Urinary bladder (tissue), 4 donors: ENCODE measurements around the gene CEP85. TPM values are rescaled to one million over a fixed set of nuclear protein-coding genes. Genes with fewer than 3 reads are reported as not detected.
"Not testable (repeated sequence)": the region's sequence is repeated elsewhere in the genome, so short reads cannot be mapped to it uniquely, and the experiment has no call there.

Source experiments
- DNase-seq: peaks from one replicate; pipeline ENCODE4 v3.0.0-alpha.2; 2015; ENCODE audit errors: extremely low spot score
- H3K27ac ChIP-seq: one replicate; pipeline ENCODE4 v1.5.1; 2013; ENCODE audit warnings: low read depth, mild to moderate bottlenecking, moderate library complexity
- H3K36me3 ChIP-seq: one replicate; pipeline ENCODE4 v1.6.1; 2013; ENCODE audit warnings: mild to moderate bottlenecking, moderate library complexity; ENCODE audit not compliant: insufficient read depth
- H3K4me1 ChIP-seq: one replicate; pipeline ENCODE4 v1.6.1; 2013; ENCODE audit warnings: mild to moderate bottlenecking, moderate library complexity; ENCODE audit not compliant: insufficient read depth
- H3K4me3 ChIP-seq: one replicate; pipeline ENCODE4 v1.5.1; 2013; ENCODE audit warnings: low read depth, low read length
- WGBS: extraction: QIAGEN DNeasy Blood & Tissue Kit; methylation state at CpG from one replicate; pipeline ENCODE4 v1.1.7; 2013; 5-methylcytosine and 5-hydroxymethylcytosine counted together
- polyA plus RNA-seq: library from polyadenylated mRNA; stranded (reverse); fragments of 200-250 nt; gene quantifications from one replicate; pipeline ENCODE4 v1.2.3, GENCODE V29; 2013
- total RNA-seq: library from RNA; depleted of rRNA; stranded (reverse); fragments of >200 nt; gene quantifications from one replicate; pipeline ENCODE4 v1.2.3, GENCODE V29; 2014
- donor health status: healthy with polysubstance abuse.
- donor health status: healthy.

Gene CEP85
- total and polyA plus RNA-seq, 2 donors, result 4.3 to 13.5 TPM

DNA sequence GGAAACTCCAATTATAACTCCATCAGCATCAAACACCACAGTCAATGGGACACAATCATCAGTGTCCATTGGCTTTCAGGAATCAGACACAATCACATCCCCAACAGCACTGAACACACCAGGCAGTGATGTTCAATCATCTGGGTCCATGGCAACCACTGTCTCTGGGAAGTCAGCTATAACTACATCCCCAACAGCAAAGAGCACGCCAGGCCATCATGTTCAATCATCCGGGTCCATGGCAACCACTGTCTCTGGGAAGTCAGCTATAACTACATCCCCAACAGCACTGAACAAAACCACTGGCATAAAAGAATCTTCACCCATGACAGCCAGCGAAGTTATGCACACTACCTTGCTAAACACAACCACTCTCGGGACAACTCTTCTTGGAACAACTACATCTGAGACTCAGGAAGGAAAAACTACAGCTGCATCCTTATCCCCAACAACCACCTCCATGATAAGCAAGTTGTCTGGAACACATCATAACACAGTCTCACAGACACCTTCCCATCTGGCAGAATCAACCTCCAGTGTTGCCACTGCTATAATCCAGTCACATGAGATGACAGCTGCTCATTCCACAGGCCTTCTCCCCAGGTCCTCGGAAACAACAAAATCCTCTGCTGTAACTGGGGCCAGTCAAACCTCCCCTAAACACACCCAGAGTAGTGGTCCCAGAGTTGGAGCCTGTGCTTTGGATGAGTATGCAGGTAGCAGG is 23.7 kb upstream of the CEP85 start:
- Histone ChIP-seq H3K4me3 (no peak overlapping the region), H3K36me3 (no peaks in the 10 kb centered on the region), H3K27ac (no peak overlapping the region), H3K4me1 (no peaks in the 10 kb centered on the region)
- DNase-seq, result no peak
- WGBS, result 61% methylated on average over 5 of the region's 5 CpGs

DNA sequence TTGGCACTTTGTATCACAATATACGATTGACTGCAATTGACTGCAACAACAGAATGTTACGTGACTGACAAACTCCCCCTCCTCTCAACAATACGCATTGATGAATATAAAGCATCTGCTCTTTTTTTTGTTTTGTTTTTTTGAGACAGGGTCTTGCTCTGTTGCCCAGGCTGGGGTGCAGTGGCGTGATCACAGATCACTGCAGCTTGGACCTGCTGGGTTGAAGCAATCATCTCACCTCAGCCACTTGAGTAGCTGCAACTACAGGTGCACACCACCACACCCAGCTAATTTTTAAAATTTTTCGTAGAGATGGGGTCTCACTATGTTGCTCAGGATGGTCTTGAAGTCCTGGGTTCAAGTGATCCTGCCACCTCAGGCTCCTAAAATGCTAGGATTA is 21.3 kb upstream of the CEP85 start:
- Histone ChIP-seq H3K36me3 (no peaks in the 10 kb centered on the region), H3K27ac (no peak overlapping the region), H3K4me1 (no peaks in the 10 kb centered on the region), H3K4me3 (no peak overlapping the region)
- 88% methylated on average over 5 of the region's 5 CpGs for WGBS
- no peak for DNase-seq

DNA sequence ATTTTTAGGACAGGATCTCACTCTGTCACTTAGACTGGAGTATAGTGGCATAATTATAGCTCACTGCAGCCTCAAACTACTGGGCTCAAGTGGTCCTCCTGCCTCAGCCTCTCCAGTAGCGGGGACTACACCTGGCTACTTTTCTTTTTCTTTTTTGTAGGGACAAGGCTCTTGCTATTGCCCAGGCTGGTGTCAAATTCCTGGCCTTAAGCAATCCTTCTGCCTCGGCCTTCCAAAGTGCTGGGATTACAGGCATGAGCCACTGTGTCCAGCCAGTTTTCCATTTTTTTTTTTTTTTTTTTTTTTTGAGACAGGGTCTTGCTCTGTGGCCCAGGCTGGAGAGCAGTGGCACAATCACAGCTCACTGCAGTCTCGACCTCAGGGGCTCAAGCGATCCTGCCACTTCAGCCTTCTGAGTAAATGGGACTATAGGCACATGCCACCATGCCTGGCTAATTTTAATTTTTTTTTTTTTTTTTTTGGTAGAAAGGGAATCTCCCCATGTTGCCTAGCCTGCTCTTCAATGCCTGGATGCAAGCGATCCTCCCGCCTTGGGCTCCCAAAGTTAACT is 20.6 kb upstream of the CEP85 start:
- Histone ChIP-seq H3K27ac (no peak overlapping the region), H3K4me3 (no peak overlapping the region), H3K4me1 (no peaks in the 10 kb centered on the region), H3K36me3 (no peaks in the 10 kb centered on the region)
- WGBS, result 79% methylated on average over 6 of the region's 6 CpGs
- no peak for DNase-seq

DNA sequence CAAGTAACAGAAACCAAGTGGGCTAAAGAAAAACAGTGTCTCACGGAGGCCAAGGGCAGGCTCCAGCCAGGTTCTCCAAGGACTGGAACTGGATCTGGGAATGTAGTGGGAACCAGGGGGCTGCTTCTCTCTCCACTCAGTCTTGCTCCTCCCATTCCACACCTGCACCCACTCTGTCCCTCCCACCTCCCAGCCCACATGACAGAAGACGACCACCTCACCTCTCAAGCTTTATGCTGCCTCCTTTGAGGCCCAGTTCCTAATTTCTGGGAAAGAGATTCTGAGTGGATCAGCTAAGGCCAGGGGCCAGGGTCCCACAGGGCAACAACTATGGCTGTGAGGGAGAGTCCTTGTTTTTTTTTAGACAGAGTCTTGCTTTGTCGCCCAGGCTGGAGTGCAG is 18.8 kb upstream of the CEP85 start:
- H3K4me1 ChIP-seq, result no peaks in the 10 kb centered on the region
- 41% methylated on average over 3 of the region's 3 CpGs for WGBS
- H3K27ac ChIP-seq, result no peak overlapping the region
- H3K36me3 ChIP-seq, result no peaks in the 10 kb centered on the region
- DNase-seq, result no peak
- H3K4me3 ChIP-seq, result no peak overlapping the region

DNA sequence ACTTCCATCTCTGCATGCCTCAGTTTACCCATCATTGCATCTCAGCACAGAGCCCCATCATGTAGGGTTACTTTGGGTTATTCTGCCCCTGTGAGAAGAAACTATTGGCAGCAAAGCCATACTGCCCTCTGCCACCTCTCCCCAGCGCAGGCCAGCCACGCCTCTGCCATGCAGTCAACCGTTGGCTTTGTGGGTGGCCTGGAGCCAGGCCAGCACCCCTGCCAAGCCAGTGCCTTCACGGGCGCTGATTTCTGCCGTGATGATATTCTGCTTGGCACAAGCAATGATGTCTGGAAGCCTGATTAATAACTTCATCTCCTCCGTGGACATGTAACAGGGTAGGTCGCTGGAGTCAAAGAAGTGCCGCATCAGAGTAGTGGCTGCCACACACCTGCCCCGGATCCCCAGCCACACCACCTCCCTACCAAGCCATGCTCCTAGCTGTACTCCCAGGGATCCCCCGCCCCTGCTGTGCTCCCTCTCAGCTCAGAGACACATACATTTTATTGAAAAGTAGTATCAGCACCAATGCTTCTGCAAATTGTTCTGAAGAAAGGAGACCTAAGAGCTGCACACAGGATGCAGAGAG is 15.0 kb upstream of the CEP85 start:
- H3K4me3 ChIP-seq, result no peak overlapping the region
- DNase-seq, result no peak
- WGBS, result 63% methylated on average over 11 of the region's 11 CpGs

DNA sequence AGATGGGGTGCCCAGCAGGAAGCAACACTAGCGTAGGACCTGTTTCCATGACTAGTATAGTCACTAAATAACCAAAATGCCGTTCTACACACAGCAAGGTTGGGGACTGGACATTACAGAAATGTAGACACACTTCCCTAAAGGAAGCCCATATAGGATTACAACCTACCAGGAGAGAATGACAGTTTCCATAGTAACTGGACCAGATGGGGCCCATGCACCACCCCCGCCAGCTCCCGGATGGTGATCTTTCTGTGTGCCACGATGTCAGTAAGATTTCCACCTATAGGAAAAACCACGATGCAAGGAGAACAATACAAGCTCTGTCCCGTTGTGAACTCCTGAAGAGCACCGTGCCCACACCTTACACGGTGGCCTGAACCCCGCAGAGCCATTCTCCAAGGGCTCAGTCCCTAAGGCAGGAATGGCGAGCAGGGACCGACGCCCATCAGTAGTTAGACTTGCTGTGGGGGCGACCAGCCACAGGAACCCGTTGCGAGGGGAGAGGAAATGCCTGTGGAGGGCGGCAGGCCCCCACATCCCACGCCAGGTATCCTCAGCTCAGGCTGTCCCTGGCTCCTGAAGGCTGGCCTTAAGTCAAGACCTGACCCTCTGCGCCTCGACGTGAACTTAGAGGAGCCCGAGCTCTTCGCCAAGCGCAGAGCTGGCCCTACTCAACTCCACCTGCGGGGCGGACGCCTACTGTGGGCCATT is 13.6 kb upstream of the CEP85 start:
- Histone ChIP-seq H3K4me3 (no peak overlapping the region), H3K27ac (no peak overlapping the region), H3K36me3 (no peaks in the 10 kb centered on the region), H3K4me1 (no peaks in the 10 kb centered on the region)
- no peak for DNase-seq
- WGBS, result 64% methylated on average over 27 of the region's 27 CpGs

More for the DNA sequence above, 15.0 kb upstream of the CEP85 start:
- no peaks in the 10 kb centered on the region for H3K4me1 ChIP-seq
- no peaks in the 10 kb centered on the region for H3K36me3 ChIP-seq
- no peak overlapping the region for H3K27ac ChIP-seq

DNA sequence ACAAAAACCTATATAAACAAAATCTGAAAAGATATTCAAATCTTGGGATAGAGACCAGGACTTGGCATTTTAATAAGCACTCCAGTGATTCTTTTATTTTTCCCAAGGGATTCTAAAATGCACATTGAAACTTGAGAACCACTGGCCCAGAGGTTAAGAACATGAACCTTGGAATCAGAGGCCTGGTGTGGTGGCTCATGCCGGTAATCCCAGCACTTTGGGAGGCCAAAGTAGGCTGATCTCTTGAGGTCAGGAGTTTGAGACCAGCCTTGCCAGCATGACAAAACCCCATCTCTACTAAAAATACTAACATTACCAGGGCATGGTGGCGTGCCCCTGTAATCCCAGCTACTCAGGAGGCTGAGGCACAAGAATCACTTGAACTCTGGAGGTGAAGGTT is 12.9 kb upstream of the CEP85 start:
- Histone ChIP-seq H3K36me3 (no peaks in the 10 kb centered on the region), H3K27ac (no peak overlapping the region), H3K4me1 (no peaks in the 10 kb centered on the region), H3K4me3 (no peak overlapping the region)
- DNase-seq, result no peak
- WGBS, result 88% methylated on average over 2 of the region's 2 CpGs

DNA sequence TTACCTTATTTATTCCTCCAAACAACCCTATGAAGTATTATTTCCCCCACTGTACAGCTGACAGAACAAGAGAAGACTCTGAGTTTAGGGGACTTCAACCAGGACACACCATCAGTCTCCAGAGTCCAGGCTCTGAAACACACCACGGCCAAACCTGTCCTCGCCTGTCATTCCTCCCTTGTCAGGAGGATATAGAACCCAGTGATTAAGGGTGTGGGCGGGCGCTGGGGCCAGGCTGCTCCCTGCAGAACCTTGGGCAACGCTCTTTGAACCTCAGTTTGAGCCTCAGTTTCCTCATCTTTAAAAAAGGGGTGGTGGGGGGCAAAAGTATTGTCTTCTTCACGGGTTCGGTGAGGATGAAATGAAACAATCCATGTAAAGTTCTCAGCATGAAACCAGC is 9.4 kb upstream of the CEP85 start:
- Histone ChIP-seq H3K36me3 (no peaks in the 10 kb centered on the region), H3K27ac (no peak overlapping the region), H3K4me3 (no peak overlapping the region), H3K4me1 (no peaks in the 10 kb centered on the region)
- WGBS, result 79% methylated on average over 7 of the region's 7 CpGs
- no peak for DNase-seq

DNA sequence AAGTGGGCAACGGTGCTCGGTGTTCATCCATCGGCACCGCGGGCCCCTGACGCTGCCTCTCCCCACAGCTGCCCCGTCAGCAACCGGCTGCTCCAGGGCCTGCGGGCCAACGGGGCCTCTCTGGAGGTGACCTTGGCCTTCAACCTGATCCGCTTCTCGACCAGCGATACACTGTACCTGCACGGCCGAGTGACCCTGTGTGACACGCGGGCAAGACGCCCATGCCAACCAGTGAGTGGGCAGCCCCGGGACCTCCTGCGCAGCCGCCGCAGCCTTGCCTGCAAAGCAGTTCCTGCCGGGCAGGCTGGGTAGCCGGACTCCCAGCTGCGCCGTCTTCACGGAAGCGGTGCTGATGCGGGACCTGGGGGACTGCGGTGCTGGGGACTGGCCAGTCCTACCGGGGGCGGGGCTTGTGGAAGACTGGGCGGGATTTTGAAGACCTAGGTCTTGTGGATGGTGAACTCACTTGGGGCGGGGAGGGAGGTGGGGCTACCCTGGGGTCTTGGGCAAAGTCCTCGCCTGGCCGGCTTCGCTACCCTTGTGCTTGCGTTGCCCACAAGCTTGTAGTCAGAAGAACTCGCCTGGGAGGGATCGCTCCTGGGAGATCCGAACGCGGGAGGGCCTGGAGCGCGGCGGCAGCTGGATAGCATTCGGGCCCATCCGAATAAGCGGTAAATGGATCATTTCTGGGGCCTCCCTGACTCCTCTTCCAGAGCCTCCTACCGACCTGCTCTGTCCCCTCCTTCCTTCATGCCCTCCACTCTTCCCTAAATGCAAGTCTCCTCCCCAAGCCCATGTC is 8.8 kb upstream of the CEP85 start:
- H3K36me3 ChIP-seq, result no peaks in the 10 kb centered on the region
- no peak for DNase-seq
- 10% methylated on average over 50 of the region's 50 CpGs for WGBS
- no peak overlapping the region for H3K27ac ChIP-seq
- H3K4me1 ChIP-seq, result no peaks in the 10 kb centered on the region
- peak overlapping the region; percentile 28 for H3K4me3 ChIP-seq

DNA sequence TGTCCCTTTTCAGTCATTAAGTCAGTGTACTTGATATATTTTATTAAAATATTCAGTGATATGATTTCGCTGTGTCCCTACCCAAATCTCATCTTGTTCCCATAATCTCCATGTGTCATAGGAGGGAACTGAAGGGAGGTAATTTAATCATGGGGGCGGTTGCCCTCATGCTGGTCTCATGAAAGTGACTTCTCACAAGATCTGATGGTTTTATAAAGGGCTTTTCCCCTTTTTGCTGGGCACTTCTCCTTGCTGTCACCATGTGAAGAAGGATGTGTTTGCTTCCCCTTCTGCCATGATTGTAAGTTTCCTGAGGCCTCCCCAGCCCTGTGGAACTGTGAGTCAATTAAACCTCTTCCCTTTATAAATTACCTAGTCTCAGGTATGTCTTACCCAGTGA is 3.3 kb upstream of the CEP85 start:
- not testable (repeated sequence) for H3K4me3 ChIP-seq, H3K36me3 ChIP-seq, H3K4me1 ChIP-seq, H3K27ac ChIP-seq, DNase-seq
- WGBS, result 84% methylated on average over 2 of the region's 2 CpGs

DNA sequence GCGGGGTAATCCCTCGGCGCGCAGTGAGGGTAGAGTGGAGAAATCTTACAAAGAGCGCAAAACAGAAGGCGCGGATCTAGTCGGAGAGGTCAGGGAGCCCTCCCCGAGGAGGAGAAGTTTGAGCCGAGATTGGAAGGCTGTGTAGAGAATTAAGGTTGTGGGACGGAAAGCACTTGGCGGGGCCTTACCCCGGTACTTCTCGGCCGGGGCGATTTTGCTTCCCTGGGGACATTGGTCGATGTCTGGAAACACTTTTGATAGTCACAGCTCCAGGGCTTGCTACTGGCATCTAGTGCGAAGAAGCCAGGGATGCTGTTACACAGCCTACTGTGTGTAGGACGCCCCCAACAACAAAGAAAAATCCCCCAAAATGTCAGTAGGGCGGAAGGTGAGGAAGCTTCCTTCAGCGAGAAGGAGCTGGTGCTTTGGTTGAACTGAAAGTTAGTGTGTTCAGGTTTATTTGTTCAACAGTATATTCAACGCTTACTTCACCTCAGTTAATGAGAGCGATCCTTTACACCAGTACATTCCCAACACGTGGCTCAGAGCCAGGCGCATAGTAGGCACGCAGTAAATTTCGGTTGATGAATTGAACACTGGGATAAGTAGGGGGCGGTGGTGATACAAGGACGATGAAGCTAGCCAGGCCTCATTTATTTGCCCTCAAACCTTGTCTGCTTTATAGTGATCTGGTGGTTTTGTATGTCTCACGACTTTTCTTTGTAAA is 807 bp downstream of the CEP85 start:
- Histone ChIP-seq H3K4me3 (peak overlapping the region; percentile 45), H3K27ac (peak overlapping the region; percentile 65), H3K4me1 (no peaks in the 10 kb centered on the region), H3K36me3 (no peaks in the 10 kb centered on the region)
- DNase-seq, result no peak
- 3% methylated on average over 30 of the region's 30 CpGs for WGBS

DNA sequence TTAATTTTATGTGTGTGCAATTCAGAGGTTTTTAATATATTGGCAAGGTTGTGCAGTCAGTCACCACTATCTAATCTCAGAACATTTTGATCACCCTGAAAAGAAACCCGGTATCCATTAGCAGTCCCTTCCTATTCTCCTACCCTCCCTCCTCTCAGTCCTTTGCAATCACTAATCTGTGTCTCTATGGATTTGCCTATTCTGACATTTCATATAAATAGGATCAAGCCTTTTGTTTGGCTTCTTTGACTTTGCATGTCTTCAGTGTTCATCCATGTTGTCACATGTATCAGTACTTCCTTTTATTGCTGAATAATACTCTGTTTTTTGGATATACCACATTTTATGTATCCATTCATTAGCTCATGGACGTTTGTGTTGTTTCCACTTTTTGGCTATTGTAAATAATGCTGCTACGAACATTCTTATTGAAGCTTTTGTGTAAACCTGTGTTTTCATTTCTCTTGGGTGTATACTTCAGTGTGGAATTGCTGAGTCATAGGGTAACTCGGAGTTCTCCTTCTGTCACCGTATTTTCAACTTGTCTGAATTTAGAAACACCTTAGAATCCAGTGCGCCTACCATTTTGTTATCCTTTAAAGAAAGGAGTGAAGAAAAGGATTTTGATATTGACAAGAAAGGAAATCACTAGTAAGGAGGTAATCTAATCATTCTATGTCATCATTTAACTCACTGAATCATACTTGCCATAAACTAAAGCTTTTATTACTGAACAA is 3.4 kb downstream of the CEP85 start:
- no peaks in the 10 kb centered on the region for H3K4me1 ChIP-seq
- no peak overlapping the region for H3K4me3 ChIP-seq
- 78% methylated on average over 6 of the region's 6 CpGs for WGBS
- DNase-seq, result no peak
- H3K36me3 ChIP-seq, result no peaks in the 10 kb centered on the region
- H3K27ac ChIP-seq, result peak overlapping the region; percentile 23
